ENCODE data around the gene MX1.

The MX1 gene

DNA sequence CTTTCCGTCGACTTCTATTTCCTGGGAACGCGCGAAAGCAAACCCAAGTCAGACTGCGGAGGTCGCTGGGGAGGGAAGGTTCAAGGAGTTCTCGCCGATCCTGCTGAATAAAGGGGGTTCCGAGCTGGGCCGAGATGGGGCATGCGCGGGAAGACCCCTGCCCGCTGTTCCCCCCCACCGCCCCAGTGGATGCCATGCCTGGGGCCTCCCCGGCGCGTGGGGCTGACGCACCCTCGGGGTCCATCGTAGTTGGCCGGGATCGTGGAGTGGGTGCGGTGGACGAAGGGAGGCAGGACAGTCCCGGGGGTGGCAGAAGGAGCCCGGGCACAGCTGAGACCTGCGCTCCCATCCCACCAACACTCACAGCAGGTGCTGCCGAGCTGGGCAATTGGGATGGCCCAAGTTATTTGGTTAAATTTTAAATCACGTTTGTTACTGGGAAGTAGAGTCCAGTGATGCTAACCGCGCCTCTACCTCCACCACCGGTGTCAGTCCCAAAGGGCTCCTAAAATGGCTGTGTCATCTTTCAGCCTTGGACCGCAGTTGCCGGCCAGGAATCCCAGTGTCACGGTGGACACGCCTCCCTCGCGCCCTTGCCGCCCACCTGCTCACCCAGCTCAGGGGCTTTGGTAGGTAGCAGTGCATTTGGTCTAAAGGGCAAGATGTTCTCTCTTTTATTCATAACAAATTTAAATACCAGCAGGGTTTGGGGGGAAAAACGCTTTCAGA lies 801 bp downstream of the MX1 start:
- TF ChIP-seq, protein P1, sequence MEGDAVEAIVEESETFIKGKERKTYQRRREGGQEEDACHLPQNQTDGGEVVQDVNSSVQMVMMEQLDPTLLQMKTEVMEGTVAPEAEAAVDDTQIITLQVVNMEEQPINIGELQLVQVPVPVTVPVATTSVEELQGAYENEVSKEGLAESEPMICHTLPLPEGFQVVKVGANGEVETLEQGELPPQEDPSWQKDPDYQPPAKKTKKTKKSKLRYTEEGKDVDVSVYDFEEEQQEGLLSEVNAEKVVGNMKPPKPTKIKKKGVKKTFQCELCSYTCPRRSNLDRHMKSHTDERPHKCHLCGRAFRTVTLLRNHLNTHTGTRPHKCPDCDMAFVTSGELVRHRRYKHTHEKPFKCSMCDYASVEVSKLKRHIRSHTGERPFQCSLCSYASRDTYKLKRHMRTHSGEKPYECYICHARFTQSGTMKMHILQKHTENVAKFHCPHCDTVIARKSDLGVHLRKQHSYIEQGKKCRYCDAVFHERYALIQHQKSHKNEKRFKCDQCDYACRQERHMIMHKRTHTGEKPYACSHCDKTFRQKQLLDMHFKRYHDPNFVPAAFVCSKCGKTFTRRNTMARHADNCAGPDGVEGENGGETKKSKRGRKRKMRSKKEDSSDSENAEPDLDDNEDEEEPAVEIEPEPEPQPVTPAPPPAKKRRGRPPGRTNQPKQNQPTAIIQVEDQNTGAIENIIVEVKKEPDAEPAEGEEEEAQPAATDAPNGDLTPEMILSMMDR (IDR thresholded peaks at IDR 0.05; ENCODE audit: low read depth, low read length, missing control alignments), result no peak
- no peak for DNase-seq (ENCODE audit: extremely low read depth, low read depth)
- peak overlapping the region; percentile 41 for H3K4me3 ChIP-seq (replicated peaks; ENCODE audit: low read depth, low read length)

DNA sequence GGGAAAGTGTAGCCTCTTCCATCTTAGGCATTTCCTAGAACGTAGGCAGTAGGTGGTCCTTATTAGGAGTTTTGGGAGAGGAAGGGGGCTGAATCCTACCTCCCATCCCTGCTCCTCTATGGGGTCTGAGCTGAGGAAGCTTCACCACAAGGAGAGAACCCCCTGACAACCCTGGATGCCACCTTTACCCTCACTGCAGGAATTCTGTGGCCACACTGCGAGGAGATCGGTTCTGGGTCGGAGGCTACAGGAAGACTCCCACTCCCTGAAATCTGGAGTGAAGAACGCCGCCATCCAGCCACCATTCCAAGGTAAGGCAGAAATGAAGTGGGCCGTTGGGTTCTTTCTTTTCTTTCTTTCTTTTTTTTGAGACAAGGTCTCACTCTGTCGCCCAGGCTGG lies 1.5 kb downstream of the MX1 start:
- DNase-seq (ENCODE audit: extremely low read depth, low read depth), result no peak
- H3K4me3 ChIP-seq (replicated peaks; ENCODE audit: low read depth, low read length), result no peak overlapping the region
- TF ChIP-seq, protein P1 (IDR thresholded peaks at IDR 0.05; ENCODE audit: low read depth, low read length, missing control alignments), result no peak

DNA sequence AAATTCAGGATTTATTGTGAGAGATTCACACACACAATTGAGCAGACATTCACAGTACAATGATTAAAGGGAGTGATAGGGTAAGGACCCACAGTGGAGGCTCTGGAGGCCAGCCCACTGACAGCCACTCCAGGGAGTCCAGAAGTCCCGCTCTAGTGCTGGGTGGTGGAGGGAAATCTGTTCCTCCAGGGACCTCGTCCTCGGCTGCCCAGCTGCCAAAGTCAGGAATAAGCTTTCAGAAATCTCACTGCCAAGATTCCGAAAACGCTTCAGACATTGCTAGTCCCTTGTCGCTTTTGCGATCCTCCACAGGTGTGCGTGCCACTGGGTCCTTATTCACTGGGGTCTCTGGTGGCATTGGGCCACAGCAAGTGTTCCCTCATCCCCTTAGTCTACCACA lies 2.3 kb downstream of the MX1 start:
- no peak for DNase-seq (ENCODE audit: extremely low read depth, low read depth)
- TF ChIP-seq, protein P1 (IDR thresholded peaks at IDR 0.05; ENCODE audit: low read depth, low read length, missing control alignments), result no peak
- no peak overlapping the region for H3K4me3 ChIP-seq (replicated peaks; ENCODE audit: low read depth, low read length)

DNA sequence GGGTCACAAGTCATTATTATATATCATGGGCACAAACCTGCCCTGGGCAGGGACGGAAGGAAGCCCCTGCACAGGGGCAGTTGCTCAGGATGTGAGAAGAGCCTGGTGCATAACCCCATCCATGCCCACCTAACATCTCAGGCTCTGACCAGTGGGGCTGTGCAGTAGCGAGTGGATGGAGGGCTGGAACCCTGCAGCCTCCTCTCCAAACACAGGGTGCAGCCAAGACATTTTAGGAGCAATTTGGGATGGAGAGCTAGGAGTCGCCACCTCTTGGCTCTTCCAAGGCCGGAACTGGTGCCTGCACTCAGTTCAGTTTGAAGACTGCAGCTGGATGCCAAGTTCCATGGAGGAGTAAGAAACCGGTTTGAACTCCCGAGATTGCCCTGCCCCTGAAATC lies 2.8 kb downstream of the MX1 start:
- DNase-seq (ENCODE audit: extremely low read depth, low read depth), result no peak
- H3K4me3 ChIP-seq (replicated peaks; ENCODE audit: low read depth, low read length), result no peak overlapping the region

DNA sequence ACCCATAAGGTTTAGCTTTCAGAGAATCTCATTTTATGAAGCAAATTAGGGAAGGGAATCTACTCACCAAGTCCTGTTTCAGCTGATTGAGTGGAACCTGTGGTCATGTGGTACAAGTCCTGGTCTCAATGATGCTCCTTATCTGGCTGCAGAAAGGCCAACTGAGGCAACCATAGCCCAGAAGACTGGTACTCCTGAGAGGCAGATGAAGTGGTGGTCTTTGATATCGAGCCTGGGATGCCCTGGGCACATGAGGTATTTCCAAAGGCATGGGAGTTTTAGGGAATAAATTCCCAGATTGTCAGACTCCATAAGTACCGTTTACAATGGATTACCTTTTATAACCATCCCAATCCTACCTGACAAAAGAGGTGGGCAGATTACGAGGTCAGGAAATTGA lies 3.3 kb downstream of the MX1 start:
- DNase-seq (ENCODE audit: extremely low read depth, low read depth), result no peak
- H3K4me3 ChIP-seq (replicated peaks; ENCODE audit: low read depth, low read length), result no peak overlapping the region
- TF ChIP-seq, protein P1 (IDR thresholded peaks at IDR 0.05; ENCODE audit: low read depth, low read length, missing control alignments), result no peak

More for the DNA sequence above, 2.8 kb downstream of the MX1 start:
- TF ChIP-seq, protein P1 (IDR thresholded peaks at IDR 0.05; ENCODE audit: low read depth, low read length, missing control alignments), result no peak

DNA sequence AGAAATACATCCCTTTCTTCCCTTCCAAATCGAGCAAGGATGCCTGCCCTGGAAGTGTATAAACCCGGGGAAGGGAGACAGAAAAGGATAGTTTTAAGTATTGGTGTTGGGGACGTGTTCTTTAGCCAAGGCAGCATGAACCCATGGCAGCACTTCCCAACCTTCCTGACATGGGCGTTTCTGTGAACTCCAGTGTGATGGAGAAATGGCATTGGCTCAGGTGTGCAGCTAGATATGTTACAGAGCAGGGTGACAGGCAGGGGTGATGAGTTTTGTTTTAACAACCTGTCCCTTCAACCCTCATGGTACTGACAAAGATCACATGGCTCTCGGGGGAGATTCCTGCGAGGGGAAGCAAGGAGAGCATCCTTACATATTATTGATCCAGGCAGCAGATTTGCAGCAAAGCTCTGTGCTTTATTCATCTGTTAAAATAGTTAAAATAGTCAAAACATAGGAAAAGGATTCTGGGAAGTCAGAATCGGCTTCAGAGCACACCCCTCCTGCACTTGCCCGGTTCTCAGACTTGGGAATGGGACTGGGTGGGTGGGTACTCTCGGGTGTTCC lies 4.0 kb downstream of the MX1 start:
- no peak overlapping the region for H3K4me3 ChIP-seq (replicated peaks; ENCODE audit: low read depth, low read length)
- DNase-seq (ENCODE audit: extremely low read depth, low read depth), result no peak
- TF ChIP-seq, protein P1 (IDR thresholded peaks at IDR 0.05; ENCODE audit: low read depth, low read length, missing control alignments), result no peak

All from HFF-Myc (cell line).